Neuronal stem cell (in vitro differentiated cells): ENCODE measurements around the gene KCNK4.

Experiments
- DNase-seq: peaks from one replicate; pipeline ENCODE4 v3.0.0-alpha.2; 2013; ENCODE audit warnings: low spot score
- H2AFZ ChIP-seq: one replicate; pipeline ENCODE4 v1.6.1; 2013; ENCODE audit warnings: mild to moderate bottlenecking, low read length, inconsistent platforms
- H2AK5ac ChIP-seq: 2 replicates; pipeline ENCODE4 v1.6.1; 2013; ENCODE audit warnings: low read depth, mild to moderate bottlenecking, inconsistent platforms, low read length, moderate library complexity, mixed read lengths
- H2BK120ac ChIP-seq: 2 replicates; pipeline ENCODE4 v1.6.1; 2013; ENCODE audit warnings: low read depth, mild to moderate bottlenecking, inconsistent platforms, low read length, moderate library complexity, mixed read lengths
- H2BK12ac ChIP-seq: one replicate; pipeline ENCODE4 v1.6.1; 2013; ENCODE audit warnings: low read length, inconsistent platforms
- H2BK15ac ChIP-seq: 2 replicates; pipeline ENCODE4 v1.6.1; 2013; ENCODE audit warnings: mild to moderate bottlenecking, low read length, inconsistent platforms, mixed read lengths
- H2BK5ac ChIP-seq: one replicate; pipeline ENCODE4 v1.6.1; 2013; ENCODE audit warnings: inconsistent platforms, mild to moderate bottlenecking, low read length, moderate library complexity
- H3K14ac ChIP-seq: one replicate; pipeline ENCODE4 v1.6.1; 2013; ENCODE audit warnings: low read length, inconsistent platforms
- H3K18ac ChIP-seq: 2 replicates; pipeline ENCODE4 v1.6.1; 2013; ENCODE audit warnings: low read length, inconsistent platforms
- H3K23ac ChIP-seq: 2 replicates; pipeline ENCODE4 v1.6.1; 2013; ENCODE audit warnings: low read depth, mild to moderate bottlenecking, mixed read lengths, low read length, inconsistent platforms; ENCODE audit not compliant: poor library complexity
- H3K27ac ChIP-seq: replicated peaks from 3 replicates; pipeline ENCODE4 v1.5.1; 2013; ENCODE audit warnings: low read length, inconsistent platforms
- H3K27me3 ChIP-seq, 3 experiments: 2 replicates each; pipeline ENCODE4 v1.6.1; 2013; ENCODE audit warnings: low read length in 3 of 3, mild to moderate bottlenecking in 2 of 3, inconsistent platforms in 1 of 3, low read depth in 1 of 3, mixed read lengths in 1 of 3, moderate library complexity in 1 of 3; ENCODE audit not compliant: control insufficient read depth in 3 of 3, insufficient read depth in 3 of 3
- H3K36me3 ChIP-seq, 2 donors: replicated peaks in 1 of 2; 2 replicates each; pipeline ENCODE4 v1.6.1; 2013; ENCODE audit warnings: low read length in 2 of 2; ENCODE audit not compliant: control insufficient read depth in 2 of 2, insufficient read depth in 2 of 2
- H3K4ac ChIP-seq: 2 replicates; pipeline ENCODE4 v1.6.1; 2013; ENCODE audit warnings: inconsistent platforms, mild to moderate bottlenecking, low read length, moderate library complexity
- H3K4me1 ChIP-seq, 2 donors: 1 replicate in 1 of 2; 2 replicates in 1 of 2; pipeline ENCODE4 v1.6.1; 2013; ENCODE audit warnings: low read length in 2 of 2, low read depth in 1 of 2; ENCODE audit not compliant: control insufficient read depth in 2 of 2, insufficient read depth in 1 of 2
- H3K4me2 ChIP-seq: one replicate; pipeline ENCODE4 v1.6.1; 2013; ENCODE audit warnings: mild to moderate bottlenecking, low read length, inconsistent platforms; ENCODE audit not compliant: insufficient read depth, poor library complexity, severe bottlenecking
- H3K4me3 ChIP-seq, 2 donors: 2 replicates each; pipeline ENCODE4 v1.5.1; 2013; ENCODE audit warnings: low read length in 2 of 2, mild to moderate bottlenecking in 2 of 2, inconsistent platforms in 1 of 2, moderate library complexity in 1 of 2
- H3K79me1 ChIP-seq: one replicate; pipeline ENCODE4 v1.6.1; 2013; ENCODE audit warnings: low read depth, mild to moderate bottlenecking, inconsistent platforms, low read length, moderate library complexity
- H3K9ac ChIP-seq: one replicate; pipeline ENCODE4 v1.6.1; 2013; ENCODE audit warnings: mild to moderate bottlenecking, low read depth, low read length, inconsistent platforms; ENCODE audit not compliant: poor library complexity
- H3K9me3 ChIP-seq, 2 donors: replicated peaks in 1 of 2; 2 replicates each; pipeline versions ENCODE3 to v1.6.1; 2013; ENCODE audit warnings: low read length in 2 of 2, mild to moderate bottlenecking in 2 of 2, inconsistent platforms in 1 of 2, low read depth in 1 of 2, mixed read lengths in 1 of 2, moderate library complexity in 1 of 2; ENCODE audit not compliant: control insufficient read depth in 2 of 2, insufficient read depth in 1 of 2
- H4K8ac ChIP-seq: one replicate; pipeline ENCODE4 v1.6.1; 2013; ENCODE audit warnings: low read depth, mild to moderate bottlenecking, inconsistent platforms, low read length, moderate library complexity
- H4K91ac ChIP-seq: one replicate; pipeline ENCODE4 v1.6.1; 2013; ENCODE audit warnings: low read length, low read depth, mild to moderate bottlenecking, inconsistent platforms; ENCODE audit not compliant: poor library complexity
- WGBS, 2 donors: extraction: QIAGEN DNeasy Blood & Tissue Kit; methylation state at CpG; one replicate each; pipeline ENCODE4 v1.1.7; 2013; ENCODE audit warnings: missing lambda C conversion rate in 2 of 2, mixed read lengths in 1 of 2; ENCODE audit not compliant: insufficient read length in 2 of 2, insufficient replicate concordance in 1 of 2; ENCODE audit errors: extremely low coverage in 2 of 2; 5-methylcytosine and 5-hydroxymethylcytosine counted together

KCNK4 gene

DNA sequence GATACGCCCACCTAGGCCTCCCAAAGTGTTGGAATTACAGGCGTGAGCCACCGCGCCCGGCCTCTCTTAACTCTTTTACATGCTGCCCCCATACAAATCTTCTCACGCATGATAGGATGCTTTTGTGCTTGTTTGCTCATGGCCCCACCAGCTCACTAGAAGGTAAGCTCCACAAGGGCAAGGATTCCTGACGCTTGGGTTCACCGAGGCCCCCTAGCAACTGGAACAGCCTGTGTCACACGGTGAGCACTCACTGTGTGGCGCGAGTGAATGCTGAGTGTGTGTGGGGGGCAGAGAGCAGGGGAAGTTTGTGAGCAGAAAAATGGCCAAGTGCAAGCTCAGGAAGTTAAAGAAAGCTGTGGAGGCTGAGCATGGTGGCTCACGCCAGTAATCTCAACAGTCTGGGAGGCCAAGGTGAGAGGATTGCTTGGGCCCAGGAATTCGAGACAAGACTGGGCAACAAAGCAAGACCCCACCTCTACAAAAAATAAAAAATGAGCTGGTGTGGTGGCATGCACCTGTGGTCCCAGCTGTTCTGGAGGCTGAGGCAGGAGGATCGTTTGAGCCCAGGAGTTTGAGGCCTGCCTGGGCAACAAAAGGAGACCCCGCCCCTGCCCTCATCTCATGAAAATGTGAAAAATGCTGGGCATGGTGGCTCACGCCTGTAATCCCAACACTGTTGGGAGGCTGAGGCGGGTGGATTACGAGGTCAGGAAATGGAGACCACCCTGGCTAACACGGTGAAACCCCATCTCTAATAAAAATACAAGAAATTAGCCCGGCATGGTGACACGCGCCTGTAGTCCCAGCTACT, 8.9 kb upstream of the KCNK4 start:
- peaks cover 4% of the 10 kb centered on the region for H3K79me1 ChIP-seq
- H3K23ac ChIP-seq = no peak overlapping the region
- no peak overlapping the region for H2AFZ ChIP-seq
- H3K9ac ChIP-seq = peak overlapping the region; percentile 21
- DNase-seq = no peak
- H2BK120ac ChIP-seq = no peak overlapping the region
- H3K27ac ChIP-seq = no peak overlapping the region
- no peak overlapping the region for H3K4me3 ChIP-seq
- no peak overlapping the region for H3K4ac ChIP-seq
- H2BK12ac ChIP-seq = no peak overlapping the region
- no peaks in the 10 kb centered on the region for H3K9me3 ChIP-seq
- no peak overlapping the region for H2BK5ac ChIP-seq
- H3K27me3 ChIP-seq = no peaks in the 10 kb centered on the region
- H4K8ac ChIP-seq = peak overlapping the region; percentile 82
- peaks cover 3 to 9% of the 10 kb centered on the region in 2 donors for H3K4me1 ChIP-seq
- H3K14ac ChIP-seq = no peak overlapping the region
- no peak overlapping the region for H3K4me2 ChIP-seq
- H2BK15ac ChIP-seq = no peak overlapping the region
- no peak overlapping the region for H2AK5ac ChIP-seq
- no CpG with 5 or more reads among the region's 22 CpGs for WGBS, 2 donors
- no peak overlapping the region for H3K18ac ChIP-seq
- no peak overlapping the region for H4K91ac ChIP-seq
- H3K36me3 ChIP-seq = peaks cover 2 to 35% of the 10 kb centered on the region in 2 donors

DNA sequence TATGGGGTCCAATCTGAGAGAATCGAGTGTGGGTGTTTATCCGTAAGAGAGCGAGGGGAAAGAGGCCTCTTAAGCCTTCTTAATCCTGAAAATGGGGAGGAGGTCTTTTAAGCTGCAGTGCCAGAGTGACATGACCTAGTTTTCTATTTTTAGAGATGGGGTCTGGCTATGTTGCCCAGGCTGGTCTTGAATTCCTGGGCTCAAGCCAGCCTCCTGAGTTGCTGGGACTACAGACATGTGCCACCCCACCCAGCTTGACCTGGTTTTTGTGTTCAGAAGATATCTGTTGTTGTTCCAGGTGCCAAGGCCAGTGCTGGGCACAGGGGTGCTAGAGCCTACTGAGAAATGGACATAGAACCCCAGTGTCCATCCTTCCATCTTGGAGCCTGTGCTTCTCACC, 8.0 kb upstream of the KCNK4 start:
- no peak overlapping the region for H2AK5ac ChIP-seq
- H3K27me3 ChIP-seq = no peaks in the 10 kb centered on the region
- no peak overlapping the region for H3K4ac ChIP-seq
- no peak overlapping the region for H2BK15ac ChIP-seq
- no peak overlapping the region for H2BK5ac ChIP-seq
- H3K79me1 ChIP-seq = peaks cover 6% of the 10 kb centered on the region
- no peak overlapping the region for H3K9ac ChIP-seq
- DNase-seq = no peak
- no peaks in the 10 kb centered on the region for H3K9me3 ChIP-seq
- no CpG with 5 or more reads among the region's 3 CpGs for WGBS, 2 donors
- no peak overlapping the region for H3K18ac ChIP-seq
- H2BK120ac ChIP-seq = no peak overlapping the region
- H3K23ac ChIP-seq = no peak overlapping the region
- H3K14ac ChIP-seq = no peak overlapping the region
- no peak overlapping the region for H2AFZ ChIP-seq
- H3K4me3 ChIP-seq = peak overlapping the region in 1 of 2 donors; percentile 34
- peak overlapping the region; percentile 63 for H2BK12ac ChIP-seq
- H4K91ac ChIP-seq = peak overlapping the region; percentile 39
- no peak overlapping the region for H4K8ac ChIP-seq
- H3K27ac ChIP-seq = no peak overlapping the region
- H3K36me3 ChIP-seq = peaks cover 2 to 28% of the 10 kb centered on the region in 2 donors
- no peak overlapping the region for H3K4me2 ChIP-seq
- H3K4me1 ChIP-seq = peaks cover 3 to 9% of the 10 kb centered on the region in 2 donors

DNA sequence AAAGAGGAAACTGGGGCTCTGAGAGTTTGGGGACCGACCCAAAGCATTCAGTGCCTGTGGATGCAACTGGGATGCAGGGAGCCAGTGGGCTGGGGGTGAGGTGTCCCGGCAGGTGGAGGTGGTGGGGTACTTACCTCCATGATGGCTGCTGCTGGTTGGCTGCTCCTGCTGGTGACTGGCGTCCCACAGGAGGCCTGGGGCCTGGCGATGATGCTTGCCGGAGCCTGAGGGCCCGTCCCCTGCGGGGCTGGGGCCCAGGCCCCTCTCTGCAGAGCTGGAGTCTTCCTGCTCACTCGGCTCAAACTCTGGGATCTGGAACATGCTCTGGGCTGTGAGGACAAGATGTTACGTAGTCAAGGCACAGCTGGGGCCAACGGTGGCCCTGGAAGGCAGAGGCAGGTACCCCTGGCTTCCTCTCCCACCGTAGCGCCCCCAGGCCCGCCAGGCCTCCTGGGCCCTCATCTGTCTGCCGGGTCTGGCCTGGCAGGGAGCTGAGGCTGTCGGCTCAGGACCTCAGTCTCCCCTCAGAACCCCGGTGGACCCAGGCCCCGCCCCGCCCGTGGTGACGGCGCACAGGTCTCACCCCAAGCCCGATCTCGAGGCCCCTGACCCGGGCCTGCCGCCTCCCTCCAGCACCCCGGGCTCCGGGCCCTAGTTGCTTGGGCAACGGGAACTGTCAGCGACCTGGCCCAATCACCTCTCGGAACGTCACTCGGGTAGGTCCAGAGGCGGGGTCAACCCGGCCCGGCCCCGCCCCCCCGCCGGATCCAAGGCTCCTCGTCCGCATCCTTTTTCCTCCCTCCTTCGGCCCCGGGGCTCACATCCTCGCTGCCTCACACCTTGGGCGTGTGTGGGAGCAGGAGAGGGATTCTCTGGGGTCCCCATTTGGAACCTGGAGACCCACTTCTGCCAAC, 6.8 kb upstream of the KCNK4 start, which contains the start of gene BAD:
Gene BAD, minus strand, starts transcription at position 618 of the 914 bp plus-strand sequence. Its CDS starts 297 bp downstream, at position 321.
- peaks cover 2 to 18% of the 10 kb centered on the region in 2 donors for H3K36me3 ChIP-seq
- H2AFZ ChIP-seq = peak within 1 kb of the TSS; percentile 99
- peak within 1 kb of the TSS; percentile 85 for H3K23ac ChIP-seq
- peak within 1 kb of the TSS; percentile 58 for H2AK5ac ChIP-seq
- H2BK5ac ChIP-seq = peak within 1 kb of the TSS; percentile 93
- H3K9me3 ChIP-seq = no peaks in the 10 kb centered on the region
- H4K8ac ChIP-seq = peak within 1 kb of the TSS; percentile 82
- peak within 1 kb of the TSS; percentile 73 for H2BK12ac ChIP-seq
- peak within 1 kb of the TSS; percentile 100 for H3K4me2 ChIP-seq
- peak; percentile 94 for DNase-seq
- peak within 1 kb of the TSS; percentile 77 for H2BK15ac ChIP-seq
- peak within 1 kb of the TSS; percentile 98 for H3K18ac ChIP-seq
- H3K9ac ChIP-seq = peak within 1 kb of the TSS; percentile 98
- H3K27ac ChIP-seq = peak within 1 kb of the TSS; percentile 61
- no peak within 1 kb of the TSS for H4K91ac ChIP-seq
- no peak within 1 kb of the TSS for H3K4ac ChIP-seq
- H3K14ac ChIP-seq = peak within 1 kb of the TSS; percentile 94
- H3K79me1 ChIP-seq = peaks cover 6% of the 10 kb centered on the region
- peaks cover 0 to 1% (median 1%) of the 10 kb centered on the region in 3 experiments for H3K27me3 ChIP-seq
- H2BK120ac ChIP-seq = no peak within 1 kb of the TSS
- H3K4me3 ChIP-seq = peak within 1 kb of the TSS; percentile 68 to 91
- no CpG with 5 or more reads among the region's 44 CpGs for WGBS, 2 donors
- peaks cover 3 to 9% of the 10 kb centered on the region in 2 donors for H3K4me1 ChIP-seq
